OCI-LY7 (cell line): Measurements from ENCODE around the gene FAM3B. TPM values are rescaled to one million over a fixed set of nuclear protein-coding genes. Genes with fewer than 3 reads are reported as not detected.

Source experiments
- BruUV-seq: library from RNA; stranded (reverse); fragments of 400-500 nt; replicated peaks from 2 replicates; lab custom pipeline; 2021; lab: Mats Ljungman, UMichigan
- CTCF ChIA-PET: fragments of 300-600 bp; sonication (Branson Sonifier 250); formaldehyde crosslinking; loops from one replicate; lab custom pipeline; 2022; ENCODE audit warnings: antibody characterized with exemption; ENCODE audit not compliant: unreplicated experiment; lab: Charles Lee
- POLR2A ChIA-PET: fragments of 300-600 bp; sonication (Branson Sonifier 250); formaldehyde crosslinking; loops from one replicate; lab custom pipeline; 2022; ENCODE audit warnings: antibody characterized with exemption; lab: Charles Lee
- DNase-seq: peaks from one replicate; pipeline ENCODE4 v3.0.0-alpha.2; 2015; ENCODE audit warnings: low spot score
- H2AFZ ChIP-seq: fragments of 200-600 bp; sonication (generic), shearing (Covaris generic); 2 replicates; pipeline ENCODE4 v1.6.1; 2014; ENCODE audit warnings: mild to moderate bottlenecking, antibody characterized with exemption, low read length, moderate library complexity
- H3K27ac ChIP-seq: fragments of 200-600 bp; sonication (generic); 2 replicates; pipeline ENCODE4 v1.5.1; 2014; ENCODE audit warnings: mixed run types, low read depth, mild to moderate bottlenecking, moderate library complexity, low read length, inconsistent platforms; ENCODE audit not compliant: poor library complexity, severe bottlenecking
- H3K36me3 ChIP-seq: fragments of 200-600 bp; sonication (generic); 2 replicates; pipeline ENCODE4 v1.6.1; 2014; ENCODE audit warnings: mild to moderate bottlenecking, antibody characterized with exemption, low read length, moderate library complexity, mixed read lengths; ENCODE audit not compliant: insufficient read depth
- H3K4me1 ChIP-seq: fragments of 200-600 bp; sonication (generic); 2 replicates; pipeline ENCODE4 v1.5.1; 2014; ENCODE audit warnings: mild to moderate bottlenecking, low read length; ENCODE audit not compliant: insufficient read depth, poor library complexity, severe bottlenecking
- H3K4me2 ChIP-seq: fragments of 200-600 bp; sonication (generic); 2 replicates; pipeline ENCODE4 v1.6.1; 2014; ENCODE audit warnings: mild to moderate bottlenecking, low read length
- H3K4me3 ChIP-seq: fragments of 200-600 bp; sonication (generic); 2 replicates; pipeline ENCODE4 v1.5.1; 2014; ENCODE audit warnings: mild to moderate bottlenecking, low read depth, low read length; ENCODE audit not compliant: poor library complexity, severe bottlenecking
- H3K79me2 ChIP-seq: fragments of 200-600 bp; sonication (generic); 2 replicates; pipeline ENCODE4 v1.6.1; 2016; ENCODE audit warnings: low read depth, mild to moderate bottlenecking, low read length, moderate library complexity, mixed read lengths; ENCODE audit not compliant: insufficient read depth
- H3K9me2 ChIP-seq: fragments of 200-600 bp; sonication (generic); 2 replicates; pipeline ENCODE4 v1.6.1; 2016; ENCODE audit warnings: mild to moderate bottlenecking, low read length, mixed read lengths; ENCODE audit not compliant: insufficient read depth
- H3K9me3 ChIP-seq: fragments of 200-600 bp; sonication (generic); 2 replicates; pipeline ENCODE4 v1.6.1; 2014; ENCODE audit warnings: mild to moderate bottlenecking, mixed run types, low read length, mixed read lengths
- H4K20me1 ChIP-seq: fragments of 200-600 bp; sonication (generic); 2 replicates; pipeline ENCODE4 v1.6.1; 2014; ENCODE audit warnings: mild to moderate bottlenecking, antibody characterized with exemption, low read length, moderate library complexity, mixed read lengths; ENCODE audit not compliant: insufficient read depth
- CTCF ChIP-seq: fragments of 200-600 bp; sonication (generic); conservative IDR thresholded peaks from 2 replicates; pipeline ENCODE4 v1.5.1; 2014; ENCODE audit warnings: mild to moderate bottlenecking, antibody characterized with exemption, low read length, moderate library complexity, mixed read lengths
- EZH2phosphoT487 ChIP-seq: fragments of 200-600 bp; sonication (generic); IDR thresholded peaks from 2 replicates; pipeline ENCODE4 v1.6.1; 2018; ENCODE audit warnings: low read depth, borderline replicate concordance, mild to moderate bottlenecking, mixed run types, antibody characterized with exemption, low read length, moderate library complexity, mixed read lengths
- intact Hi-C: fragments of 100-400 bp; cut with micrococcal nuclease; formaldehyde crosslinking; loops from one replicate; pipeline ENCODE4 v1.10.0; 2022; ENCODE audit not compliant: unreplicated experiment
- total RNA-seq, 2 experiments: library from RNA; depleted of rRNA in 1 of 2; stranded (reverse); fragments of >200 nt in 1 of 2; shearing (Covaris generic) in 1 of 2; gene quantifications; 2 replicates each; pipeline ENCODE4 v1.2.3, GENCODE V29; 2014 to 2022

The FAM3B gene
- total RNA-seq, 2 experiments from 2014 or later, result 0.19 TPM; not detected in 1

- H3K27ac ChIP-seq, result no peak overlapping the region
- no peak for TF ChIP-seq EZH2phosphoT487
- TF ChIP-seq CTCF, result no peak
- CTCF ChIA-PET, result no interaction called here
Observed at GRCh38 chr21:41325138-41325912, 8.7 kb downstream of the FAM3B start.

GRCh38 chr21:41326414-41327080 lies 9.9 kb downstream of the FAM3B start:
- POLR2A ChIA-PET, result interaction anchor here (1.3 kb wide), 1 partner anchor 42 kb away, joined by 3 read pairs; no protein-coding TSS in a partner anchor
- DNase-seq, result no peak
- Histone ChIP-seq H2AFZ (no peak overlapping the region; the same call in 1 of the 2 replicates), H3K4me3 (no peak overlapping the region), H4K20me1 (no peaks in the 10 kb centered on the region), H3K79me2 (no peaks in the 10 kb centered on the region), H3K9me2 (no peaks in the 10 kb centered on the region), H3K9me3 (no peaks in the 10 kb centered on the region), H3K36me3 (no peaks in the 10 kb centered on the region), H3K4me1 (peaks cover 30% of the 10 kb centered on the region), H3K27ac (no peak overlapping the region), H3K4me2 (peak overlapping the region; percentile 33; the same call in 1 of the 2 replicates)
- no peak for TF ChIP-seq CTCF
- no peak for TF ChIP-seq EZH2phosphoT487
- intact Hi-C loops, result no loop called here
- CTCF ChIA-PET, result no interaction called here
- BruUV-seq, result no TSS peak

More at GRCh38 chr21:41325138-41325912, 8.7 kb downstream of the FAM3B start:
- no peak for DNase-seq
- Histone ChIP-seq H3K79me2 (no peaks in the 10 kb centered on the region), H3K4me1 (peaks cover 42% of the 10 kb centered on the region), H4K20me1 (no peaks in the 10 kb centered on the region), H3K36me3 (no peaks in the 10 kb centered on the region), H3K4me2 (no peak overlapping the region), H3K9me3 (no peaks in the 10 kb centered on the region), H3K9me2 (no peaks in the 10 kb centered on the region), H3K4me3 (no peak overlapping the region), H2AFZ (no peak overlapping the region; the same call in 1 of the 2 replicates)
- BruUV-seq, result no TSS peak
- POLR2A ChIA-PET, result interaction anchor here (0.6 to 1.3 kb wide), 3 partner anchors 43 to 94 kb away, joined by 3 to 4 read pairs (median 3); no protein-coding TSS in a partner anchor
- intact Hi-C loops, result no loop called here
